Fibroblast of pulmonary artery (primary cell): ENCODE measurements around the gene NDUFB2.
"Not testable (repeated sequence)": the region's sequence is repeated elsewhere in the genome, so short reads cannot be mapped to it uniquely, and the experiment has no call there.

ENCODE experiments used
- DNase-seq: peaks from one replicate; pipeline ENCODE4 v3.0.0-alpha.2; 2010; ENCODE audit warnings: low read depth
- H3K4me3 ChIP-seq: replicated peaks from 2 replicates; pipeline ENCODE4 v1.5.1; 2011; ENCODE audit warnings: low read depth, mild to moderate bottlenecking, control low read depth, low read length, moderate library complexity
- TF ChIP-seq, protein P1 (sequence below): IDR thresholded peaks from 2 replicates; pipeline ENCODE4 v1.5.1; 2011; ENCODE audit warnings: mild to moderate bottlenecking, control low read depth, low read length, inconsistent platforms; ENCODE audit errors: missing control alignments

Gene NDUFB2

DNA sequence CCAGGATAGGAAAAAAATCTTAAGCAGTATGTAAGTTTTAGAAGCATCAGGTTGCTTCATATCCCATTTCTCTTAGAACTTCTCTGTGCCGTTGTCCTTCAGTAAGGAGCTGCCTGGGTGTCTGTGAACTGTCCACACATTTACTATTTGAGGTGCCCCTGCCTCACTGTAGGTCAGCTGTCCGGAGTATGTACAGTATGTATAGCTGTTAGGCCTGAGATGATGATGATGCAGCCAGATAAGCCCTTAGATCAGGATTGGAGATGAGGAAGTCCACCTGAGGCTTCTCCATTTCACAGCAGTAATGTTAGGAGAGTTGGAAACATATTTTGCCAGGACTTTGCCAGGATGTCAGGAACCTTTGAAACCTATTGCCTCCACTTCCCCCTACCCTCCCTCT is 7.7 kb downstream of the NDUFB2 start:
- TF ChIP-seq, protein P1, sequence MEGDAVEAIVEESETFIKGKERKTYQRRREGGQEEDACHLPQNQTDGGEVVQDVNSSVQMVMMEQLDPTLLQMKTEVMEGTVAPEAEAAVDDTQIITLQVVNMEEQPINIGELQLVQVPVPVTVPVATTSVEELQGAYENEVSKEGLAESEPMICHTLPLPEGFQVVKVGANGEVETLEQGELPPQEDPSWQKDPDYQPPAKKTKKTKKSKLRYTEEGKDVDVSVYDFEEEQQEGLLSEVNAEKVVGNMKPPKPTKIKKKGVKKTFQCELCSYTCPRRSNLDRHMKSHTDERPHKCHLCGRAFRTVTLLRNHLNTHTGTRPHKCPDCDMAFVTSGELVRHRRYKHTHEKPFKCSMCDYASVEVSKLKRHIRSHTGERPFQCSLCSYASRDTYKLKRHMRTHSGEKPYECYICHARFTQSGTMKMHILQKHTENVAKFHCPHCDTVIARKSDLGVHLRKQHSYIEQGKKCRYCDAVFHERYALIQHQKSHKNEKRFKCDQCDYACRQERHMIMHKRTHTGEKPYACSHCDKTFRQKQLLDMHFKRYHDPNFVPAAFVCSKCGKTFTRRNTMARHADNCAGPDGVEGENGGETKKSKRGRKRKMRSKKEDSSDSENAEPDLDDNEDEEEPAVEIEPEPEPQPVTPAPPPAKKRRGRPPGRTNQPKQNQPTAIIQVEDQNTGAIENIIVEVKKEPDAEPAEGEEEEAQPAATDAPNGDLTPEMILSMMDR, result no peak
- DNase-seq, result no peak
- no peak overlapping the region for H3K4me3 ChIP-seq

DNA sequence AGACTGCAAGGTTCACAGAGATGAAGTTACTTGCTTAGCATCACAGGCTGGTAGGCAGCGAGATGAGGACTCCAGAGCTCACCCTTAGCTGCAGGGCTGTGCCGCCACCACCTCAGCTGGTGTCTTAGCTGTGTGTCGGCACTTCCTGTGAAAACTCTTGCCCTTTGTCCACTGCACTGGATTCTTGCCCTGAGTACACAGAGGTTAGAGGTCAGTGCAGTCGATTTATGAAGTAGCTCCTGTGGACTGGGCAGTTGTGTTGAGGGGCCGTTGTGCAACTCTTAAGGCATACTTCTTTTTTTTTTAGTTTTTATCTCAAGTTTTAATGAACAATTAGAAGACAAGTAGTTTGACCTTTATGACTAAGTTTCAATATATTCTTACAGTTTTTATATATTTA is 10.6 kb downstream of the NDUFB2 start:
- TF ChIP-seq, protein P1, result no peak
- H3K4me3 ChIP-seq, result no peak overlapping the region
- no peak for DNase-seq

DNA sequence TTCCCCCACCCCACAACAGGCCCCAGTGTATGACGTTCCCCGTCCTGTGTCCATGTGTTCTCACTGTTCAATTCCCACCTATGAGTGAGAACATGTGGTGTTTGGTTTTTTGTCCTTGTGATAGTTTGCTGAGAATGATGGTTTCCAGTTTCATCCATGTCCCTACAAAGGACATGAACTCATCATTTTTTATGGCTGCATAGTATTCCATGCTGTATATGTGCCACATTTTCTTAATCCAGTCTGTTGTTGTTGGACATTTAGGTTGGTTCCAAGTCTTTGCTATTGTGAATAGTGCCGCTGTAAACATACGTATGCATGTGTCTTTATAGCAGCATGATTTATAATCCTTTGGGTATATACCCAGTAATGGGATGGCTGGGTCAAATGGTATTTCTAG is 12.3 kb downstream of the NDUFB2 start:
- DNase-seq, H3K4me3 ChIP-seq: not testable (repeated sequence)

DNA sequence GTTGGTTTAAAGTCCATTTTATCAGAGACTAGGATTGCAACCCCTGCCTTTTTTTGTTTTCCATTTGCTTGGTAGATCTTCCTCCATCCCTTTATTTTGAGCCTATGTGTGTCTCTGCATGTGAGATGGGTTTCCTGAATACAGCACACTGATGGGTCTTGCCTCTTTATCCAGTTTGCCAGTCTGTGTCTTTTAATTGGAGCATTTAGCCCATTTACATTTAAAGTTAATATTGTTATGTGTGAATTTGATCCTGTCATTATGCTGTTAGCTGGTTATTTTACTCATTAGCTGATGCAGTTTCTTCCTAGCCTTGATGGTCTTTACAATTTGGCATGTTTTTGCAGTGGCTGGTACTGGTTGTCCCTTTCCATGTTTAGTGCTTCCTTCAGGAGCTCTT is 15.9 kb downstream of the NDUFB2 start:
- H3K4me3 ChIP-seq, DNase-seq: not testable (repeated sequence)

DNA sequence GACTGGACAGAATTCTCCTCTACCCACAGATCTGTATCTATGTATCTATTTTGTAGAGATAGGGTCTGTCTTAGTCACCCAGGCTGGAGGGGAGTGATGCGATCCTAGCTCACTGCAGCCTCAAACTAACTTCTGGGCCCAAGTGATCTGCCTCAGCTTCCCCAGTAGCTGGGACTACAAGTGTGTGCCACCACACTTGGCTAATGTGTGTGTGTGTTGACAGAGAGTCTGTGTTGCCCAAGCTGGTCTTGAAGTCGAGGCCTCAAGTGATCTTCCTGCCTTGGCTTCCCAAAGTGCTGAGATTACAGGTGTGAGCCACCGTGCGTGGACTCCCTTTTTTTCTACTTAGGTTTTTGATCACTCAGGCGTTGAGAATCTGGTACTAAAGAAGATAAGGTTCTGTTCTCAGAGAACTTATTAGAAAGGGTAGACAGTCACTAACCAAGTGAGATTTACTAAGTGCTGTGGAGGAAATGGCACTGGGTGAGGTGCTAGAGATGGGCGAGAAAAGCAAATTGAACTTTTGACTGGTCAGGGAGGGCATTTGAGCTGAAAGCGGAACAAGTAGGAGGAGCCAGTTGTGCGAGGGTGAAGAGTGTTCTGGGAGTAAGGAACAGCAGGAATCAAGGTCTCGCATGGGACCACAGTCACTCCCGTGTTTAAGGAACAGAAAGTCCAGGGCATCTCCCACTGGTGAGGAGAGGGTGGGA is 18.0 kb downstream of the NDUFB2 start:
- TF ChIP-seq, protein P1, result no peak
- no peak overlapping the region for H3K4me3 ChIP-seq

DNA sequence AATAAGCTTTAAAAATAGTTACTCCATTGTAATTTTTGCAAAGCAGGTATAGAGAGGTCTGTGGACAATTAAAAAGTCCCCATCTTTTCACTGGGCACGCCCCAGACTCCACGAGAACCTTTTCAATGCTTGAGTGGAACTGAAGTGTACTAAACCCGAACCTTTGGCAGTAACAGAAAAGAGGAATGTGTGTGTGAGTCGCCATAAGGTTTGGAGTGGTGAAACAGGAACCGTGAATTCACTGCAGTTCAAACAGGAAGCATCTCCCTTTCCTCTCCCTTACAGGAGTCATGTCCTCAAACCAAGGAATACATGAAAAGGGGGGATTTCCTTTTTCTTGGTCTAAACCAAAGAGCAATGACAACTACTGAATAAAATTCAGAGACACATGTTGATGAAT is 23.2 kb downstream of the NDUFB2 start:
- DNase-seq, result peak; percentile 58
- TF ChIP-seq, protein P1, result no peak
- no peak overlapping the region for H3K4me3 ChIP-seq

More for the DNA sequence above, 18.0 kb downstream of the NDUFB2 start:
- DNase-seq, result no peak

DNA sequence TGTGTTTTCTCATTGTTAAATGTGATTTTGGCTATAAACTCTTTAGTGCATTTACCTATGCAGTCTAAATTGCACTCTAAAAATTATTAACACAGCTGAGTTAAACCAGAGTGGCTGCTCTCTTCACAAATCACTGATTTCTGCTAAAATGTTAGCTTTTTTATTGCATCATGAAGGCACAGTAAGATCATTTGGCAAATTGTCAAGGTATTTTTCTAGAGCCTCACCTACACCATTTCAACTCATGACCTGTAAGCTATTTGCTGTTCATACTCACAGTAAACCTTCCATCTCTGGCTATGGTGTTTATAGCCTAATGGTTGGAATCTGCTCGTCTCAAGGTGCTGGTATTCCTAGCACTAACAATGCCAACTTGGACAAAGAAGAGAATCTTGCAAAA is 25.7 kb downstream of the NDUFB2 start:
- H3K4me3 ChIP-seq, result no peak overlapping the region
- TF ChIP-seq, protein P1, result no peak
- no peak for DNase-seq

DNA sequence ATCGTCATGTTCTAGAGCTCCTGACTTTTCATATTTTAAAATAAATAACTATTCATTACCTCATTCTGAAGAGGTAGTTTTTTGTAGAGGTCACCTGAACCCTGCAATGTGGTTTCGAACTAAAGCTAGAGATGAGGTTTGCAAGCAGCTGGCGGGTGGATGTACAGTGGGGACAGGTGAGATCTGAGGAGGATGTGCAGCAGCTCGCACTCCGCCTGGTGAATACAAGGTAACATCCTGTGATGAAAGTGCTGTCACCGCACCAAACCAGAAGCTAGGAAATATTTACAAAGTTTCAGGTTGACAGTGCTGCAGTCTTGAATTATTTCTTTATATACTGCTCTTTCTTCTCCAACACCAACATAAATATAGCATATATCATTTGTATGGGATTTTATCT is 26.5 kb downstream of the NDUFB2 start:
- DNase-seq, result no peak
- no peak overlapping the region for H3K4me3 ChIP-seq
- TF ChIP-seq, protein P1, result no peak
